HEK293 (cell line): ENCODE results near the gene RPS24.

Experiments used
- ATF2 ChIP-seq: fragments of 450-650 bp; formaldehyde crosslinking; IDR thresholded peaks from 2 replicates; pipeline ENCODE4 v1.5.1; 2016; ENCODE audit warnings: missing biosample characterization, missing genetic modification characterization, low read depth
- CTCF ChIP-seq: fragments of 450-650 bp; formaldehyde crosslinking; IDR thresholded peaks from 2 replicates; pipeline ENCODE4 v1.5.1; 2016; ENCODE audit warnings: missing biosample characterization, missing genetic modification characterization
- MZF1 ChIP-seq: fragments of 450-650 bp; formaldehyde crosslinking; IDR thresholded peaks from 2 replicates; pipeline ENCODE4 v1.5.1; 2017; ENCODE audit warnings: missing biosample characterization, missing genetic modification characterization, borderline replicate concordance
- ZBTB11 ChIP-seq: fragments of 450-650 bp; formaldehyde crosslinking; conservative IDR thresholded peaks from 2 replicates; pipeline ENCODE4 v1.5.1; 2016; ENCODE audit warnings: low read depth, missing biosample characterization, missing genetic modification characterization
- ZBTB44 ChIP-seq: fragments of 450-650 bp; IDR thresholded peaks from 2 replicates; pipeline ENCODE4 v1.5.1; 2018; ENCODE audit warnings: missing biosample characterization, mild to moderate bottlenecking, missing genetic modification characterization
- ZBTB6 ChIP-seq: fragments of 450-650 bp; formaldehyde crosslinking; IDR thresholded peaks from 2 replicates; pipeline ENCODE4 v1.5.1; 2017; ENCODE audit warnings: missing biosample characterization, missing genetic modification characterization
- ZNF133 ChIP-seq: fragments of 450-650 bp; formaldehyde crosslinking; IDR thresholded peaks from 2 replicates; pipeline ENCODE4 v1.5.1; 2016; ENCODE audit warnings: missing biosample characterization, missing genetic modification characterization
- ZSCAN30 ChIP-seq: fragments of 450-650 bp; IDR thresholded peaks from 2 replicates; pipeline ENCODE4 v1.5.1; 2018; ENCODE audit warnings: missing biosample characterization, mild to moderate bottlenecking, missing genetic modification characterization, moderate library complexity

- TF ChIP-seq CTCF (tag by site-specific recombination) = no peak
- no peak for TF ChIP-seq MZF1 (tag by site-specific recombination)
- TF ChIP-seq ZBTB6 (tag by site-specific recombination) = no peak
- TF ChIP-seq ZNF133 (tag by site-specific recombination) = no peak
- TF ChIP-seq ZBTB11 (tag by site-specific recombination) = no peak
- TF ChIP-seq ZBTB44 = no peak
- TF ChIP-seq ATF2 = no peak
- TF ChIP-seq ZSCAN30 = no peak
Observed at GRCh38 chr10:78062296-78062695, 28.6 kb downstream of the RPS24 start.
